Measurements from ENCODE around the gene CST3. TPM values are rescaled to one million over a fixed set of nuclear protein-coding genes. Genes with fewer than 3 reads are reported as not detected.

CST3 gene
- total RNA-seq, 2 experiments from 2014 or later: 1.0 to 1.4 TPM

DNA sequence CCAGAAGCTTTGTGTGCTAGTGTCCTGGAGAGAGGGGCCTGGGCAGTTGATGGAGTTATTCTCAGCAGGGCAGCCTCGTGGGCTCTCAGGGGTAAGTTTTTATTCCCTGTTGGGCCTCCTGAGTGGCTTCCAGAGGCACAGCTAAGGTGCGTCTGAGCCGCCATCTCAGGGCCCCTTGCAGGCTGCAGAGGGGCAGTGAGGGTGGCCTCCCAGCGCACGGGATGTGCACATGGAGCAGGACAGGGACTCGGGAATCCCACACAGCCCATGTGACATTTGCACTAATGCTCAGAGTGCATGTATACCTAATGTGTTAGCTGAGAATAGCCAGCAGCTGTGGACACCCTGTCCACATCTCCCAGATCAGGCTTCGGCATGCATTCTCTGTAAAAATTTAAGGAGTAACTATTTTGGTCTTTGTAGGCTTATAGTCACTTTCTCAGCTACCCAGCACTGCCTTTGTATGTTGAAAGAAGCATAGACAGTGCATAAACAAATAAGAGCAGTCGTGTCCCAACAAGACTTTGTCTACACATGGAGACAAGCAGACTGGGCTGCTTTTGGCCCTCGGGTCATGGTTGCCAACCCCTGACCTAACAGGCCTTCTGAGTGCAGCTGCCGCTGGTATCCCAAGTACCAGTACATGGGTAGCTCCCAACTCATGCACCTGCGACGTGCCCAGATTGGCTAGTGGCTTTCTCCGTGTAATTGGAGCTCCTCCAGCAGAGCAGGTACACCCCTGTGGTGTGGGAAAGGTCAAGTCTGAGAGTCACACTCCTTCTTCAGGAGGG is 50.8 kb downstream of the CST3 start:
- ChIA-PET POLR2A (no interaction called here), CTCF (no interaction called here)
- no peaks in the 10 kb centered on the region for H3K36me3 Mint-ChIP-seq (ENCODE audit: low read depth)
- ATAC-seq: no peak
- intact Hi-C loops (cut with DNase I, micrococcal nuclease): no loop called here
- H3K9me3 Mint-ChIP-seq (ENCODE audit: low read depth): no peaks in the 10 kb centered on the region
- H3K27ac Mint-ChIP-seq: no peak overlapping the region
- no peak overlapping the region for H3K4me3 Mint-ChIP-seq
- H3K4me1 Mint-ChIP-seq: no peaks in the 10 kb centered on the region
- peaks cover 19% of the 10 kb centered on the region for H3K27me3 Mint-ChIP-seq
- DNase-seq: no peak

DNA sequence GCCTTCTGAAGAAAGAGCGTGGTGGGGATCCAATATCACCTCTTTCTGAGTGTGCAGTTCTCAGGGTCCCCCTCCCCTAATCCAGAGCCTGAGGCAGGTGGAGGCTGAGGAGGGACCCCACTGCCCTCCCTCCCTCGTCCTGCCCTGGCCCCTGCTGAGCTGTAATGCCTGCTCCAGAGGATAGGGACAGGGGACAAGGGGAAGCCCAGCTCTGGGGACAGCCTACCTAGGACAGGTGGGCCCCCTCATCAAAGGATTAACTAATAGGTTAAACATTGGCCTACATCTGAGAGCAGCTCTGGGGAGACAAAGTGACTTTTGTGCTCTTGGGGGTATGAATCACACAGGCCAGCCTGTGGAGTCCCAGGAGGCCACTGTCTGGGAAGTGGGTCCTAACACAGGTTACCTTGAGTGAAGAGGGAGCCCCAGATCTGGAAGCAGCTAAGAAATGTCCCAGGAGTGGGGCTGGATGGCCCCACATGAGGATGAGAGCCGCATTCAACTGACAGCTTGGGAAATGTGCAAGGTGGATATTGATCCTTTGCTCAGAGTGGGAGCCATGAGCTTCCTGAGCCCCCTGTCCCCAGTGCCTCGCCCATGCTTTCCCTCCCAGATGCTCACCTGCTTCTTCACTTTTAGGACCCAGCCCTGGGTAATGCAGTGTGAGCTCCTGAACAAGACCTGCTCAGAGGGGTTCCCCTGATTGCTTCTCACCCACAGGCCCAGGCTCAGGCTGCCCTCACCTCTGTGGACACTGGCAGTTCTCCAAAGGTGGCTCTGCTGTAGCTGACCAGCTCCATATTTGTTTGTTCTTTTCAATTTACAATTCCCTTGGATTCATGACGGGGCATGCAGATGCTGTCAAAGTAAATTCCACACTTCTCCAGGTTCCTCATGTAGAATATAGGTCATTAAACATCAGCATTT is 51.7 kb downstream of the CST3 start:
- Mint-ChIP-seq H3K27me3 (peaks cover 22% of the 10 kb centered on the region), H3K9me3 (ENCODE audit: low read depth) (no peaks in the 10 kb centered on the region), H3K4me3 (no peak overlapping the region), H3K27ac (no peak overlapping the region), H3K36me3 (ENCODE audit: low read depth) (no peaks in the 10 kb centered on the region), H3K4me1 (no peaks in the 10 kb centered on the region)
- ATAC-seq (no peak), DNase-seq (no peak)
- CTCF ChIA-PET: interaction anchor here (0.6 kb wide), 1 partner anchor 721 kb away, joined by 3 read pairs; no protein-coding TSS in a partner anchor
- intact Hi-C loops (cut with DNase I, micrococcal nuclease): no loop called here
- POLR2A ChIA-PET: no interaction called here

DNA sequence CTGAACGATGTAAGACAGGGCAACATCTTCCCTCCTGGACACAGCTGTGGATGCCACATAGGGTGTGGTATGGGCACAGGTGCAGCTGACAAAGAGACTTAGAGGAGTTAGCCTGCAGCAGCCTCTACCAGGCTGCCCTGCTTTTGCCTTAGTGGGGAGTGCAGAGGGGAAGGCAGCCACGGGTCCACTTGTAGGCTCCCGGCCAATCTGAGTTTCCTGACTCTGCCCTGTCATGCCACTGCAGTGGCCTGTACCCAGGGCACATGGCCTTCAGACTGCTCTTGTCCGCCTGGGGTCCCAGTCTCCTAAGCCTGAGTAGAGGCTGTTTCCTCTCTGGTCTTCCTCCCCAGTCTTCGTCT is 52.3 kb downstream of the CST3 start:
- CTCF ChIA-PET: no interaction called here
- DNase-seq (no peak), ATAC-seq (no peak)
- Mint-ChIP-seq H3K4me1 (no peaks in the 10 kb centered on the region), H3K4me3 (no peak overlapping the region), H3K27me3 (peaks cover 25% of the 10 kb centered on the region), H3K36me3 (ENCODE audit: low read depth) (no peaks in the 10 kb centered on the region), H3K9me3 (ENCODE audit: low read depth) (peaks cover under 1% of the 10 kb centered on the region), H3K27ac (no peak overlapping the region)
- intact Hi-C loops (cut with DNase I, micrococcal nuclease): no loop called here
- POLR2A ChIA-PET: no interaction called here

DNA sequence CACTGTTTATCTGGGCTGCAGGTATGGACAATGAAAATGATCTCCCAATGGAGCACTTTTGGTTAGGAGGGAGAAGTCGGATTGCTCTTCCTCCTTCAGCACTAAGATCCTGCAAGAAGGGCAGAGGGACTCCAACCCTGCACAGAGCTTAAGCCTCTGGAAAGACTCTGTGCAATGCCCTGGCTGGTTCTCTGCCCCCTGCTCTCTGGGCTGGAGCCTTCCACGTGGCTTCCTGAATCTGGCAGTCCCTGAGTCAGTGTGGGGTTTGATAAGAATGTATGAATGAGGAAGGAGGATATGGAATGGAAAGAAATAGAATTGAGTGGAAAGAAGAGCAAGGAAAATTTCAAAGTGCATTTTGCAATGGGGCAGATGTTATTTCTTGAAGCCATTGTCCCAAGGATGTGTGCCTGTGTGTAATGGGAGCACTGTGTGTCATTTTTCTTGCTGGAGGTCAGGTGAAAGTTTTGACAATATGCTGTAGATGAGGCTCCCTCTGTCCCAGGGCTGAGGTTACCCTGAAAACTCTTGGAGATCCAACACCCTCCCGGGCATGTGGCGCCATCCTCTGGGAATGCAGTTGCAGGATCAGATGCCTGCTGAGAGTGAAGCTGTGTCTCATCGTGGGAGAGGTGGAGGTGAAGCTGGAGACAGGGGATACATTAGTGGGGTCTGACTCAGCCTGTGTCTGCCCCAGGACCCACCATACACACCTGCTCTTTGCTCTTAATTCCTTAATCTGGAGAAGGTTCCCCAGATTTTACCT is 53.1 kb downstream of the CST3 start:
- Mint-ChIP-seq H3K36me3 (ENCODE audit: low read depth) (no peaks in the 10 kb centered on the region), H3K9me3 (ENCODE audit: low read depth) (peaks cover 2% of the 10 kb centered on the region), H3K27ac (no peak overlapping the region), H3K4me3 (no peak overlapping the region), H3K4me1 (no peaks in the 10 kb centered on the region), H3K27me3 (peaks cover 26% of the 10 kb centered on the region)
- CTCF ChIA-PET: no interaction called here
- POLR2A ChIA-PET: no interaction called here
- intact Hi-C loops (cut with DNase I, micrococcal nuclease): no loop called here
- no peak for DNase-seq
- ATAC-seq: no peak

Other genes starting within 250 kb of the CST3 start
- 1 to 10 TPM; 6.1 to 8.1 TPM for gene NAPB, start 216.5 kb downstream of the CST3 start, total RNA-seq
- gene CSTL1, start 198.3 kb downstream of the CST3 start, total RNA-seq: not detected
- gene CST11, start 185.1 kb downstream of the CST3 start, total RNA-seq: not detected
- not detected for gene CST8, start 146.8 kb downstream of the CST3 start, total RNA-seq
- gene CST9L, start 69.5 kb downstream of the CST3 start, total RNA-seq: not detected
- gene CST9, start 32.0 kb downstream of the CST3 start, total RNA-seq: not detected
- not detected for gene CST4, start 51.1 kb upstream of the CST3 start, total RNA-seq
- gene CST1, start 113.0 kb upstream of the CST3 start, total RNA-seq: not detected
- not detected for gene CST2, start 188.8 kb upstream of the CST3 start, total RNA-seq
- not detected for gene CST5, start 241.8 kb upstream of the CST3 start, total RNA-seq

All from activated CD4-positive, alpha-beta T cell treated with anti-CD3 and anti-CD28 coated beads for 36 hours (primary cell).